Hematopoietic multipotent progenitor cell (in vitro differentiated cells): ENCODE measurements around the gene CDC42. TPM values are rescaled to one million over a fixed set of nuclear protein-coding genes. Genes with fewer than 3 reads are reported as not detected.
A peak's percentile ranks its signal among the peaks of the same experiment; 100 is the strongest.
"Not testable (repeated sequence)": the region's sequence is repeated elsewhere in the genome, so short reads cannot be mapped to it uniquely, and the experiment has no call there.

Experiments
- DNase-seq, 3 donors: peaks; one replicate each; pipeline ENCODE4 v3.0.0-alpha.2; 2011 to 2015; ENCODE audit warnings: low read depth in 2 of 3, low spot score in 2 of 3
- total RNA-seq: library from RNA; depleted of rRNA; stranded (reverse); fragments of >200 nt; gene quantifications from one replicate; pipeline ENCODE4 v1.2.3, GENCODE V29; 2012

CDC42 gene
- total RNA-seq, result 160 TPM

DNA sequence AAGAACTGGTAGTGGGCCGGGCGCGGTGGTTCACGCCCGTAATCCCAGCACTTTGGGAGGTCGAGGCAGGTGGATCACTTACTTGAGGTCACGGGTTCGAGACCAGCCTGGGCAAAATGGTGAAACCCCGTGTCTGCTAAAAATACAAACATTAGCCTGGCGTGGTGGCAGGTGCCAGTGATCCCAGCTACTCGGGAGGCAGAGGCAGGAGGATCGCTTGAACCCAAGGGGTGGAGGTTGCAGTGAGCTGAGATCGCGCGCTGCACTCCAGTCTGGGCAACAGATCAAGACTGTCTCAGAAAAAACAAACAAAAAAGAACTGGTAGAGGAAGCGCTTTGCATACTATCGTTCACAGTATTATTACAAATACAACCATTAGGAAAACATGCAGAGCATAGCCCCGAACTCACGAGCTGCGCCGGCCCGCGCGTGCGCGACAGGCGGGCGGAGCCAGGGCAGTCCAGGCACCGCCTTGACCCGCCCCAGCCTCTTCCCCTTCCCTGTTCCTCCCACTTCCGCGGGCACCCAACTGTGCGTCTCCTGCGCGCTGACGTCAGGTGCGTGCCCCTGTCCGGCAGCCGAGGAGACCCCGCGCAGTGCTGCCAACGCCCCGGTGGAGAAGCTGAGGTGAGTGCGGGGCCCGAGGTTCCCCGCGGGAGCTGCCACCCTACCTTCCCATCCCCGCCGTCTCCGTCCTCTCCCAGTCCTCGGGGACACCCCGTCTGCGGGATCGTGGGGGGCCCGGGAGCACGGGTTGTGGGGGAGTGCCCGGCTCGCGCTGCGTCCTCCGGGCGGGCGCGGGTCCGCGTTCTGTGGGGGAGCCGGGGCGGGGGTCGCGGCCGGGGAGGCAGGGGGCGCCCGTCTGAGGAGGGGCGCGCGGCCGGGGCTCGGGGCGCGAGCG lies at the start of gene CDC42:
TSS of gene CDC42 (plus strand) at position 595 of the 902 bp plus-strand sequence. CDS start 25,770 bp downstream, outside the sequence.
- peak; percentile 92 to 98 (median 96) for DNase-seq

GRCh38 chr1:22002875-22003274 lies 49.6 kb upstream of the CDC42 start:
- DNase-seq, result not testable (repeated sequence)

DNA sequence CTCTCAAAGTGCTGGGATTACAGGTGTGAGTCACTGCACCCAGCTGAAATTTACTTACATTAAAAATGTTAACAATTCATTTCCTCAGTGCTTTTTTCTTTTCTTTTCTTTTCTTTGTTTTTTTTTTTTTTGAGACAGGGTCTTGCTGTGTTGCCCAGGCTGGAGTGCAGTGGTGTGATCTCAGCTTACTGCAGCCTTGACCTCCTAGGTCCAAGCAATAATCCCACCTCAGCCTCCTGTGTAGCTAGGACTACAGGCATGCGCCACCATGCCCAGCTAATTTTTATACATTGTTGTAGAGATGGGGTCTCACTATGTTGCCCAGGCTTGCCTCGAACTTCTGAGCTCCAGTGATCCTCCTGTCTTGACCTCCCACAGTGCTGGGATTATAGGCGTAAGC lies 48.5 kb upstream of the CDC42 start:
- not testable (repeated sequence) for DNase-seq

- peak in 2 of 3 donors; percentile 47 to 51 for DNase-seq
These were observed 47.0 kb upstream of the CDC42 start for GRCh38 chr1:22005261-22006149.

DNA sequence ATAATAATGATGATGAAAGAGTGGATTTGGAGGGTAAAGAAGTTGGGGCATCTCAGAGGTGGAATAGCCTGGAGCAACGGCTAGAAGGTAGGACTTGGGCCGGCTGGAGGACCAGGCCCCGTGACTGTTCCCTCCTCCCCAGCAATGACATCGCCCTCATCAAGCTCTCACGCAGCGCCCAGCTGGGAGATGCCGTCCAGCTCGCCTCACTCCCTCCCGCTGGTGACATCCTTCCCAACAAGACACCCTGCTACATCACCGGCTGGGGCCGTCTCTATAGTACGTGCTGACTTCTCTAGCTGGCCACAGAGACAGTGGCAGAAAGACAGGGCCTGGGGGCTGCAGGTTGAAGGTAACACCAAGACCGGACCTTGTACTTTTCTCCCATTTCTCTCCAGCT lies 45.8 kb upstream of the CDC42 start:
- not testable (repeated sequence) for DNase-seq

DNA sequence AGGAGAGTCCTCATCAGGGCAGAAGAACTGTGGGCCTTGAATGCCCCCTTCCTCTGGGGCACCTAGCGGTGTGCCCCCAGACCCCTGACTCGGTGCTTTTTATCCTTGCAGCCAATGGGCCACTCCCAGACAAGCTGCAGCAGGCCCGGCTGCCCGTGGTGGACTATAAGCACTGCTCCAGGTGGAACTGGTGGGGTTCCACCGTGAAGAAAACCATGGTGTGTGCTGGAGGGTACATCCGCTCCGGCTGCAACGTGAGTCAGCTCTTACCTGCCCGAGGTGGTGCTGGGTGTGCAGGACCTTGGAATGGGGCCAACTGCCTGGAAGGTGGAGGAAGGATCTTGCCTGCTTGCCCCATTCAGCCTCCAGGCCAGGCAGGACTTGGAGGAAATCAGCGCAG lies 45.2 kb upstream of the CDC42 start:
- DNase-seq, result not testable (repeated sequence)

- not testable (repeated sequence) for DNase-seq
These were observed 42.9 kb upstream of the CDC42 start for GRCh38 chr1:22009566-22009965.

GRCh38 chr1:22012752-22013151 lies 39.8 kb upstream of the CDC42 start:
- DNase-seq, result not testable (repeated sequence)

DNA sequence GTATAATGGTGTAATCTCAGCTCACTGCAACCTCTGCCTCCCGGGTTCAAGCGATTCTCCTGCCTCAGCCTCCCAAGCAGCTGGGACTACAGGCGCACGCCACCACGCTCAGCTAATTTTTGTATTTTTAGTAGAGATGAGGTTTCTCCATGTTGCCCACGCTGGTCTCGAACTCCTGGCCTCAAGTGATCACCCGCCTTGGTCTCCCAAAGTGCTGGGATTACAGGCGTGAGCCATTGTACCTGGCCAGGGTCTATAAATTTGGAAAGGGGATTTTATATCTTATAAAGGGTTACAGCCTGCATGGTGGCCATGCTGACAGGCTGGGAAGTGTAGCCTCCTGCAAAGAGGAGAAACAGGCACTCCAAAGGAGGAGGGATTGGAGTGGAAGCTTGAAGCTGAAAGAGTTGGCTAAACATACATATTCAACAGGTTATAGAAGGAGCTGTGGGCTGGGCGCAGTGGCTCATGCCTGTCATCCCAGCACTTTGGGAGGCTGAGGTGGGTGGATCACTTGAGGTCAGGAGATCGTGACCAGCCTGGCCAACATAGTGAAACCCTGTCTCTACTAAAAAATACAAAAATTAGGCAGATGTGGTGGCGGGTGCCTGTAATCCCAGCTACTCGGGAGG lies 37.8 kb upstream of the CDC42 start:
- DNase-seq, result not testable (repeated sequence)

DNA sequence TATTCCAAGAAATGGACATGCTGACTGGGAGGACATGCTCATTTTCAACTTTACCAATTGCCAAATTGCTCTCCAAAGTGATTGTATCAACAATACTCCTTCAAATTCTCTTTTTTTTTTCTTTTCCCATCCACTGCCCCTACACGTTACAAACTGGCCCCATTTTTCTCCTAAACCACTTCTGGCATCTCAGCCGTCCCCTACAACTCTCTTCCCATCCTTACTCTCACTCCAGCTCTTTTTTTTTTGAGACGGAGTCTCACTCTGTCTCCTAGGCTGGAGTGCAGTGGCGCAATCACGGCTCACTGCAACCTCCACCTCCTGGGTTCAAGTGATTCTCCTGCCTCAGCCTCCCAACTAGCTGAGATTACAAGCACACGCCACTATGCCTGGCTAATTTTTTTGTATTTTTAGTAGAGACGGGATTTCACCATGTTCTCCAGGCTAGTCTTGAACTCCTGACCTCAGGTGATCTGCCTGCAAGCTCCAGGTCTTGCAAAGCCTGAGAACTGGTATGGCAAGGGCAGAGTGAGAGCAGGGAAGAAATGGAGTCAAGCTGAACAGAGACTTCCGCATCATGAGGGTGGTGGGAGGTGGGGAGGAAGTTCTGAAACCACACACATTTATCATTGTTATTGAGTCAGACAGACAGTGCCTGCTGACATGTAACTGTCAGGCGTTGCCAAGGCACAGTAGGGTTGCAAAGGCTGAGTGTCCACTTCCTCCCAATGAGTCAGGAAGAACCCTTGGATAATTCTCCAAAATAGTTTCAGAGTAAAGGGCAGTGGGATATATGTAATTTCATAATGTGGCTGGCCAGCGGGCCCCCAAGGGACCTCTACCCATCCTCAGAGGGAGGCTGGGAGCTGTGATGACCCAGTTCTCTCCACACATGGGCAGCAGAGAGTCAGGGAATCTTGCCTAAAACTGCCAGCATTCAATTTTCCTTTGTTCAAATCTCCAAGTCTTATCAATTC lies 33.6 kb upstream of the CDC42 start:
- peak in 2 of 3 donors; percentile 66 to 77 for DNase-seq

GRCh38 chr1:22021061-22021460 lies 31.4 kb upstream of the CDC42 start:
- DNase-seq, result no peak

DNA sequence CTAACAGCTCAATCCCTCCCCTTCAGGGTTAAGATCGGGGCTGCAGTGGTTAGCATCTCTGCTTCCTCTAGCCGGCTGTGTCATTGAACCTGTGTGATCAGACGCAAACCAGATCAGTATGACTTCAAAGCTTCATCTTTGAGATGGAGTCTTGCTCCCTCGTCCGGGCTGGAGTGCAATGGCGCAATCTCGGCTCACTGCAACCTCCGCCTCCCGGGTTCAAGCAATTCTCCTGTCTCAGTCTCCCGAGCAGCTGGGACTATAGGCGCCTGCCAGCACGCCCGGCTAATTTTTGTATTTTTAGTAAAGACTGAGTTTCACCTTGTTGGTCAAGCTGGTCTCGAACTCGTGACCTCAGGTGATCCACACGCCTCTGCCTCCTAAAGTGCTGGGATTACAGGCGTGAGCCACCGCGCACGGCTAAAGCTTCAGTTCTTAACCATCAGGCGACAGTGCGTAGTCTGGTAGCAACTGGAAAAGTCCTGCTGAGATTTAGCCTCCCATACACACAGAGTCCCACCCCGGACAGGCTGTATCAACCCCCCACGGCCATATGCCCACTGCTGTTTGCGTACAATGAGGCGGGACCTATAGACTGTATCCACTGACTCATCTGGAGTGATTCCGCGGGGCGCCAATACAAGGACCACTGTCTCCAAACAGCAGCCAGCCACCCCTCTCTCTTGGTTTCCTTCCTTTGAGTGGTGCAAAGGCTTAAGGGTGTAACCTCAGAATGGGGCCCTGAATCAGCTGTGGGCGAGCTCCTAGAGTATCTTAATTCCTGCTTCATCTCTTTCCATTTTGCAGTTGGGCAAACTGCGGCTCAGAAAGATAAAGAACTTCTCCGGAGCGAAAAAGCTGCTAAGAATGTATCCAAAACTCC lies 27.8 kb upstream of the CDC42 start:
- DNase-seq, result peak; percentile 59 to 97 (median 90)

- peak; percentile 82 to 95 (median 88) for DNase-seq
These were observed 26.9 kb upstream of the CDC42 start for GRCh38 chr1:22025368-22026155.

- DNase-seq, result no peak
These were observed 25.6 kb upstream of the CDC42 start for GRCh38 chr1:22026924-22027289.

- no peak for DNase-seq
These were observed 22.5 kb upstream of the CDC42 start for GRCh38 chr1:22030057-22030456.

DNA sequence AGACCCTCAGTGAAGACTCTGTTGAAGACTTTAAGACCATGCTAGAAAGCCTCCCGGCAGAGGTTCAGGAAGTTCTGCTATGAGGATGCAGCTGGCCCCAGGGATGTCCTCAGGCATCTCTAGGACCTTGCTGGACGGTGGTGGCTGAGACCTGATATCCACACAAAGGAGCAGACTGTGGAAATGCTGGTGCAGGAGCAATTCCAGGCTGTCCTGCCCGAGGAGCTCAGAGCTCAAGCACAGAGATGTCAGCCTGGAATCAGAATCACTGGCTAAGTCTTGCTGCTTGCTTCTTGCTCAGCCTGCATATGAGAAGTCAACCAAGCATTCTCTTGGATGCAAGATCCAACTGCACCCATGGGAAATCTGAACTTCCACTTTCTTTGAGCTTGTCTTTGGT lies 22.0 kb upstream of the CDC42 start:
- DNase-seq, result no peak

GRCh38 chr1:22031214-22031962 lies 21.1 kb upstream of the CDC42 start:
- peak in 1 of 3 donors; percentile 51 for DNase-seq
